GM12891 (cell line): ENCODE data around the gene TNN.

Experiments used
- PAX5 ChIP-seq: IDR thresholded peaks from 2 replicates; pipeline ENCODE4 v1.6.1; 2011; ENCODE audit warnings: low read length, moderate library complexity, mild to moderate bottlenecking; ENCODE audit not compliant: insufficient read depth, severe bottlenecking
- POLR2A ChIP-seq: IDR thresholded peaks from 2 replicates; pipeline ENCODE4 v1.6.1; 2011; ENCODE audit warnings: low read depth, low read length, control low read depth
- POLR2AphosphoS5 ChIP-seq: IDR thresholded peaks from 2 replicates; pipeline ENCODE4 v1.6.1; 2011; ENCODE audit warnings: low read depth, low read length, control low read depth
- POU2F2 ChIP-seq: IDR thresholded peaks from 2 replicates; pipeline ENCODE4 v1.6.1; 2011; ENCODE audit warnings: low read depth, mild to moderate bottlenecking, control low read depth, low read length, moderate library complexity
- SPI1 ChIP-seq: IDR thresholded peaks from 2 replicates; pipeline ENCODE4 v1.6.1; 2011; ENCODE audit warnings: low read depth, low read length, control low read depth
- TAF1 ChIP-seq: IDR thresholded peaks from 2 replicates; pipeline ENCODE4 v1.6.1; 2011; ENCODE audit warnings: low read depth, low read length, control low read depth

- TF ChIP-seq POLR2A: no peak
- no peak for TF ChIP-seq POLR2AphosphoS5
- TF ChIP-seq SPI1: no peak
- TF ChIP-seq POU2F2: no peak
- TF ChIP-seq TAF1: no peak
- no peak for TF ChIP-seq PAX5
Observed at GRCh38 chr1:175148068-175148467, 80.4 kb downstream of the TNN start.
